SK-N-SH (cell line): ENCODE measurements around the gene CLSTN2. TPM values are rescaled to one million over a fixed set of nuclear protein-coding genes. Genes with fewer than 3 reads are reported as not detected.

Experiments
- CTCF ChIA-PET: fragments of 300-600, 350-600 bp; formaldehyde crosslinking; extraction: SDS; loops from one replicate; lab custom pipeline; 2021; lab: Yijun Ruan, JAX
- POLR2A ChIA-PET: fragments of 350-600 bp; sonication (Branson Sonifier 250); formaldehyde crosslinking; extraction: SDS; loops from one replicate; lab custom pipeline; 2020; ENCODE audit warnings: antibody characterized with exemption, inconsistent platforms; lab: Yijun Ruan, JAX
- DNase-seq: peaks from one replicate; pipeline ENCODE4 v3.0.0; 2012
- H2AFZ ChIP-seq: fragments of 200-600 bp; sonication (generic); 2 replicates; pipeline ENCODE4 v1.8.1; 2016; ENCODE audit warnings: antibody characterized with exemption, mild to moderate bottlenecking, low read depth
- H3F3A ChIP-seq: fragments of 200-600 bp; sonication (generic); replicated peaks from 2 replicates; pipeline ENCODE3; 2016; ENCODE audit warnings: antibody characterized with exemption, mild to moderate bottlenecking; ENCODE audit not compliant: insufficient read depth
- H3K27ac ChIP-seq, 2 experiments: fragments of 200-500 bp in 1 of 2; fragments of 200-600 bp in 1 of 2; sonication (Bioruptor generic) in 1 of 2; sonication (generic), shearing (Covaris generic) in 1 of 2; 2 replicates each; pipeline versions ENCODE4 v1.5.1 to v1.6.1; 2014 to 2016; ENCODE audit warnings: low read depth in 2 of 2, inconsistent platforms in 1 of 2, low read length in 1 of 2, mild to moderate bottlenecking in 1 of 2, mixed read lengths in 1 of 2
- H3K27me3 ChIP-seq: fragments of 200-600 bp; sonication (generic), shearing (Covaris generic); 2 replicates; pipeline ENCODE4 v1.6.1; 2016; ENCODE audit warnings: mixed run types; ENCODE audit not compliant: insufficient read depth
- H3K36me3 ChIP-seq, 2 experiments: fragments of 200-500 bp in 1 of 2; fragments of 200-600 bp in 1 of 2; sonication (Bioruptor generic) in 1 of 2; sonication (generic) in 1 of 2; replicated peaks in 1 of 2; 2 replicates each; pipeline versions ENCODE3 to v1.5.1; 2014 to 2016; ENCODE audit warnings: low read length in 1 of 2, mild to moderate bottlenecking in 1 of 2; ENCODE audit not compliant: insufficient read depth in 2 of 2, control insufficient read depth in 1 of 2
- H3K4me1 ChIP-seq, 2 experiments: fragments of 200-500 bp in 1 of 2; fragments of 200-600 bp in 1 of 2; sonication (Bioruptor generic) in 1 of 2; sonication (generic), shearing (Covaris generic) in 1 of 2; 2 replicates each; pipeline versions ENCODE4 v1.5.1 to v1.6.1; 2014 to 2016; ENCODE audit warnings: low read depth in 1 of 2, low read length in 1 of 2, mixed run types in 1 of 2; ENCODE audit not compliant: insufficient read depth in 2 of 2, control insufficient read depth in 1 of 2
- H3K4me2 ChIP-seq: fragments of 200-600 bp; sonication (generic), shearing (Covaris generic); 2 replicates; pipeline ENCODE4 v1.6.1; 2017; ENCODE audit warnings: mixed run types
- H3K4me3 ChIP-seq, 2 experiments: fragments of 200-500 bp in 1 of 2; fragments of 200-600 bp in 1 of 2; sonication (Bioruptor generic) in 1 of 2; sonication (generic), shearing (Covaris generic) in 1 of 2; 2 replicates each; pipeline versions ENCODE4 v1.5.1 to v1.8.1; 2014 to 2016; ENCODE audit warnings: low read depth in 2 of 2, inconsistent platforms in 1 of 2, low read length in 1 of 2, mild to moderate bottlenecking in 1 of 2, mixed read lengths in 1 of 2, moderate library complexity in 1 of 2
- H3K79me2 ChIP-seq: fragments of 200-600 bp; sonication (generic); 2 replicates; pipeline ENCODE4 v1.8.1; 2017; ENCODE audit warnings: mild to moderate bottlenecking; ENCODE audit not compliant: insufficient read depth
- H3K9ac ChIP-seq: fragments of 200-600 bp; sonication (generic); 2 replicates; pipeline ENCODE4 v1.6.1; 2017; ENCODE audit warnings: mixed run types
- H3K9me2 ChIP-seq: fragments of 200-600 bp; sonication (generic); 2 replicates; pipeline ENCODE4 v1.6.1; 2017; ENCODE audit warnings: mixed run types
- H3K9me3 ChIP-seq: fragments of 200-600 bp; sonication (generic); 2 replicates; pipeline ENCODE4 v1.6.1; 2017; ENCODE audit warnings: mixed run types, mild to moderate bottlenecking, moderate library complexity
- H4K20me1 ChIP-seq: fragments of 200-600 bp; sonication (generic); 2 replicates; pipeline ENCODE4 v1.6.1; 2017; ENCODE audit warnings: mild to moderate bottlenecking, mixed run types; ENCODE audit not compliant: insufficient read depth
- CHD2 ChIP-seq: fragments of 150-350 bp; IDR thresholded peaks from 2 replicates; pipeline ENCODE4 v1.6.1; 2018; ENCODE audit warnings: low read length; ENCODE audit not compliant: partially characterized antibody
- EP300 ChIP-seq, 2 experiments: IDR thresholded peaks; 2 replicates each; pipeline versions ENCODE4 v1.4.0 to v1.6.1; 2012; ENCODE audit warnings: borderline replicate concordance in 1 of 2, low read depth in 1 of 2, low read length in 1 of 2
- EZH2phosphoT487 ChIP-seq: fragments of 200-600 bp; sonication (generic); IDR thresholded peaks from 2 replicates; pipeline ENCODE4 v1.6.1; 2017; ENCODE audit warnings: low read depth, mixed run types, mild to moderate bottlenecking, antibody characterized with exemption, moderate library complexity, borderline replicate concordance
- FOSL2 ChIP-seq: IDR thresholded peaks from 2 replicates; pipeline ENCODE4 v1.4.0; 2012; ENCODE audit warnings: low read depth, mild to moderate bottlenecking, moderate library complexity, borderline replicate concordance
- FOXJ3 ChIP-seq: sonication (generic); formaldehyde crosslinking; IDR thresholded peaks from 2 replicates; pipeline ENCODE4 v1.5.1; 2020; ENCODE audit warnings: mild to moderate bottlenecking, missing genetic modification reagents
- FOXM1 ChIP-seq: IDR thresholded peaks from 2 replicates; pipeline ENCODE4 v1.4.0; 2012; ENCODE audit warnings: low read depth, mild to moderate bottlenecking
- GABPA ChIP-seq: IDR thresholded peaks from 2 replicates; pipeline ENCODE4 v1.4.0; 2012; ENCODE audit warnings: low read depth, mild to moderate bottlenecking
- IRF3 ChIP-seq: fragments of 150-350 bp; IDR thresholded peaks from 2 replicates; pipeline ENCODE4 v1.6.1; 2016; ENCODE audit warnings: mild to moderate bottlenecking, low read depth, low read length
- MEF2A ChIP-seq: IDR thresholded peaks from 2 replicates; pipeline ENCODE4 v1.4.0; 2012; ENCODE audit warnings: low read depth, borderline replicate concordance
- MXI1 ChIP-seq: IDR thresholded peaks from 2 replicates; pipeline ENCODE4 v1.6.1; 2012; ENCODE audit warnings: mild to moderate bottlenecking, low read depth, low read length, improper control_type of control experiment
- PBX3 ChIP-seq: IDR thresholded peaks from 2 replicates; pipeline ENCODE4; 2012
- POLR2AphosphoS5 ChIP-seq: IDR thresholded peaks from 2 replicates; pipeline ENCODE4 v1.6.1; 2012; ENCODE audit warnings: low read depth, low read length
- RAD21 ChIP-seq: IDR thresholded peaks from 2 replicates; pipeline ENCODE4 v1.6.1; 2012; ENCODE audit warnings: mild to moderate bottlenecking, low read length
- RCOR1 ChIP-seq: fragments of 150-350 bp; IDR thresholded peaks from 2 replicates; pipeline ENCODE4 v1.6.1; 2017; ENCODE audit warnings: antibody characterized with exemption, low read length
- RXRA ChIP-seq: IDR thresholded peaks from 2 replicates; pipeline ENCODE4 v1.4.0; 2012; ENCODE audit warnings: low read depth, mild to moderate bottlenecking, borderline replicate concordance
- SIN3A ChIP-seq: IDR thresholded peaks from 2 replicates; pipeline ENCODE4 v1.6.1; 2012; ENCODE audit warnings: low read depth, mild to moderate bottlenecking, low read length, moderate library complexity, borderline replicate concordance
- SMC3 ChIP-seq: IDR thresholded peaks from 2 replicates; pipeline ENCODE4 v1.6.1; 2012; ENCODE audit warnings: low read depth, low read length, improper control_type of control experiment
- TAF1 ChIP-seq: IDR thresholded peaks from 2 replicates; pipeline ENCODE4 v1.6.1; 2012; ENCODE audit warnings: low read depth, mild to moderate bottlenecking, low read length, moderate library complexity, borderline replicate concordance
- TCF12 ChIP-seq: IDR thresholded peaks from 2 replicates; pipeline ENCODE4 v1.4.0; 2012
- TEAD4 ChIP-seq: IDR thresholded peaks from 2 replicates; pipeline ENCODE4 v1.4.0; 2012; ENCODE audit warnings: mild to moderate bottlenecking, borderline replicate concordance; ENCODE audit not compliant: insufficient read depth
- USF1 ChIP-seq: IDR thresholded peaks from 2 replicates; pipeline ENCODE4 v1.4.0; 2012; ENCODE audit warnings: low read depth, borderline replicate concordance
- YY1 ChIP-seq: IDR thresholded peaks from 2 replicates; pipeline ENCODE4 v1.4.0; 2012; ENCODE audit warnings: low read depth, mild to moderate bottlenecking
- WGBS: methylation state at CpG from one replicate; pipeline ENCODE4 v1.1.6; 2017; ENCODE audit warnings: low lambda C conversion rate; 5-methylcytosine and 5-hydroxymethylcytosine counted together
- polyA plus RNA-seq, 3 experiments: library from polyadenylated mRNA; depleted of rRNA; stranded (reverse); fragments of >200 nt; gene quantifications; 2 replicates each; pipeline ENCODE4 v1.2.3, GENCODE V29; 2012

CLSTN2 gene
- polyA plus RNA-seq, 1 of the 3 experiments (the other 2 are of a cell fraction) = 0.02 TPM

GRCh38 chr3:140449413-140450256 is 514.6 kb downstream of the CLSTN2 start:
- no peaks in the 10 kb centered on the region for H3K4me1 ChIP-seq
- H3K9me3 ChIP-seq = no peaks in the 10 kb centered on the region
- no peak overlapping the region for H3K4me2 ChIP-seq
- no peaks in the 10 kb centered on the region for H3F3A ChIP-seq
- H2AFZ ChIP-seq = no peak overlapping the region
- CTCF ChIA-PET = interaction anchor here (0.7 kb wide), 1 partner anchor 511 kb away, joined by 6 read pairs; no protein-coding TSS in a partner anchor
- 58% methylated on average over 5 of the region's 5 CpGs for WGBS
- no peak overlapping the region for H3K4me3 ChIP-seq
- no peak overlapping the region for H3K27ac ChIP-seq
- no peak overlapping the region for H3K9ac ChIP-seq
- no peaks in the 10 kb centered on the region for H4K20me1 ChIP-seq
- no peaks in the 10 kb centered on the region for H3K27me3 ChIP-seq
- POLR2A ChIA-PET = no interaction called here
- H3K9me2 ChIP-seq = no peaks in the 10 kb centered on the region
- no peak for TF ChIP-seq MXI1
- TF ChIP-seq CHD2 = no peak
- TF ChIP-seq EP300 (IDR thresholded peaks at IDR 0.05; ENCODE audit: borderline replicate concordance in 1 of 2, low read depth in 1 of 2, low read length in 1 of 2) = no peak
- TF ChIP-seq TCF12 = no peak
- TF ChIP-seq PBX3 = no peak
- no peak for TF ChIP-seq GABPA
- TF ChIP-seq USF1 = no peak
- no peak for TF ChIP-seq TEAD4
- no peak for TF ChIP-seq YY1
- no peak for TF ChIP-seq RCOR1
- TF ChIP-seq SMC3 = no peak
- no peak for TF ChIP-seq RAD21
- no peak for TF ChIP-seq POLR2AphosphoS5
- TF ChIP-seq MEF2A = no peak
- TF ChIP-seq FOSL2 = no peak
- no peaks in the 10 kb centered on the region for H3K36me3 ChIP-seq
- DNase-seq = no peak
- no peaks in the 10 kb centered on the region for H3K79me2 ChIP-seq

GRCh38 chr3:140453750-140454149 is 518.8 kb downstream of the CLSTN2 start:
- H3K4me3 ChIP-seq = no peak overlapping the region
- 26% methylated on average over 2 of the region's 2 CpGs for WGBS
- H3K27me3 ChIP-seq = no peaks in the 10 kb centered on the region
- no peaks in the 10 kb centered on the region for H3K9me2 ChIP-seq
- no peaks in the 10 kb centered on the region for H3K36me3 ChIP-seq
- H3K9ac ChIP-seq = no peak overlapping the region
- no peaks in the 10 kb centered on the region for H4K20me1 ChIP-seq
- ChIA-PET CTCF (interaction anchor here (0.6 kb wide), 1 partner anchor 228 kb away, joined by 3 read pairs; no protein-coding TSS in a partner anchor), POLR2A (no interaction called here)
- peaks cover 0 to 2% of the 10 kb centered on the region in 2 experiments; a peak in 1 of 4 replicates for H3K4me1 ChIP-seq
- no peaks in the 10 kb centered on the region for H3F3A ChIP-seq
- no peak overlapping the region for H3K27ac ChIP-seq
- DNase-seq = no peak
- no peaks in the 10 kb centered on the region for H3K9me3 ChIP-seq
- H2AFZ ChIP-seq = no peak overlapping the region
- H3K4me2 ChIP-seq = no peak overlapping the region
- no peaks in the 10 kb centered on the region for H3K79me2 ChIP-seq
- TF ChIP-seq IRF3 (no peak), EZH2phosphoT487 (no peak), TAF1 (no peak), MEF2A (no peak), FOSL2 (no peak), POLR2AphosphoS5 (no peak), FOXM1 (no peak), SIN3A (no peak), MXI1 (no peak), RXRA (no peak), PBX3 (no peak), TCF12 (no peak), RAD21 (no peak), FOXJ3 (CRISPR knock-in tag) (no peak), USF1 (no peak)
